ENCODE results near the gene XRCC5. TPM values are rescaled to one million over a fixed set of nuclear protein-coding genes. Genes with fewer than 3 reads are reported as not detected.

XRCC5 gene
- total and polyA plus RNA-seq, 7 experiments from 2014 or later, result 168 to 347 (median 231) TPM

GRCh38 chr2:216114714-216115531, 5.8 kb downstream of the XRCC5 start:
- POLR2A ChIA-PET, result interaction anchor here (1.1 to 8.9 kb wide), 3 partner anchors 26 to 57 kb away, joined by 4 to 166 read pairs (median 4); partner anchors contain the start of genes PECR and TMEM169
- Mint-ChIP-seq H3K4me3 (peak overlapping the region; percentile 88 to 99 (median 94)), H3K27me3 (peaks cover 0 to 2% (median 0%) of the 10 kb centered on the region in 5 donors), H3K36me3 (peaks cover 14 to 69% (median 52%) of the 10 kb centered on the region in 5 donors), H3K4me1 (peaks cover 51 to 100% (median 96%) of the 10 kb centered on the region in 7 donors), H3K27ac (peak overlapping the region; percentile 89 to 99 (median 97)), H3K9me3 (peaks cover 0 to 5% (median 0%) of the 10 kb centered on the region in 11 donors)
- DNase-seq, result peak; percentile 91 to 98 (median 96)
- ATAC-seq, result peak; percentile 94
- intact Hi-C loops (cut with micrococcal nuclease), result loop anchor here (1.0 to 5.0 kb wide), 7 partner anchors 31 to 1306 kb away; partner anchors contain the start of genes SMARCAL1 (in 2 of the 2), ATIC (in 1 of the 2) and BARD1 (in 1 of the 2)
- peak overlapping the region; percentile 65 for H3K4me3 ChIP-seq (ENCODE audit: low read length)
- peak overlapping the region; percentile 77 for H3K27ac ChIP-seq (ENCODE audit: low read depth, low read length)
- no peaks in the 10 kb centered on the region for H3K9me3 ChIP-seq (ENCODE audit: control insufficient read depth in 2 of 3, low read length in 3 of 3)
- CTCF ChIA-PET, result interaction anchor here (0.8 to 1.7 kb wide), 5 partner anchors 22 to 99 kb away, joined by 3 to 6 read pairs (median 4); no protein-coding TSS in a partner anchor
- H3K36me3 ChIP-seq (ENCODE audit: control insufficient read depth in 2 of 3, insufficient read depth in 3 of 3, low read length in 3 of 3), result peaks cover 21 to 71% (median 37%) of the 10 kb centered on the region in 3 experiments
- peaks cover 35 to 58% of the 10 kb centered on the region in 2 donors for H3K4me1 ChIP-seq (ENCODE audit: control insufficient read depth in 2 of 2, insufficient read depth in 2 of 2, low read length in 2 of 2)
- H3K27me3 ChIP-seq (ENCODE audit: control insufficient read depth in 2 of 2, insufficient read depth in 2 of 2, low read length in 2 of 2), result no peaks in the 10 kb centered on the region

- POLR2A ChIA-PET, result no interaction called here
- peaks cover 20 to 55% of the 10 kb centered on the region in 2 donors for H3K4me1 ChIP-seq (ENCODE audit: control insufficient read depth in 2 of 2, insufficient read depth in 2 of 2, low read length in 2 of 2)
Measured at GRCh38 chr2:216116418-216116817, 7.3 kb downstream of the XRCC5 start.

GRCh38 chr2:216117561-216118340, 8.6 kb downstream of the XRCC5 start:
- H3K27me3 Mint-ChIP-seq, result peaks cover 0 to 2% (median 0%) of the 10 kb centered on the region in 5 donors
- H3K4me1 ChIP-seq (ENCODE audit: control insufficient read depth in 2 of 2, insufficient read depth in 2 of 2, low read length in 2 of 2), result peaks cover 18 to 51% of the 10 kb centered on the region in 2 donors
- peaks cover 16 to 67% (median 61%) of the 10 kb centered on the region in 5 donors for H3K36me3 Mint-ChIP-seq
- H3K27ac Mint-ChIP-seq, result peak overlapping the region; percentile 17 to 90 (median 67)
- ChIA-PET POLR2A (interaction anchor here (0.6 to 1.0 kb wide), 2 partner anchors 9 to 14 kb away, joined by 3 to 6 read pairs; partner anchors contain the start of gene XRCC5), CTCF (no interaction called here)
- no peak overlapping the region for H3K4me3 ChIP-seq (ENCODE audit: low read length)
- H3K4me1 Mint-ChIP-seq, result peaks cover 55 to 100% (median 94%) of the 10 kb centered on the region in 7 donors
- peak overlapping the region in 5 of 10 donors; percentile 1 to 99 (median 26) for H3K4me3 Mint-ChIP-seq
- H3K27me3 ChIP-seq (ENCODE audit: control insufficient read depth in 2 of 2, insufficient read depth in 2 of 2, low read length in 2 of 2), result no peaks in the 10 kb centered on the region
- intact Hi-C loops (cut with micrococcal nuclease), result no loop called here
- H3K36me3 ChIP-seq (ENCODE audit: control insufficient read depth in 2 of 3, insufficient read depth in 3 of 3, low read length in 3 of 3), result peaks cover 41 to 71% (median 54%) of the 10 kb centered on the region in 3 experiments
- DNase-seq, result no peak
- peaks cover 0 to 5% (median 0%) of the 10 kb centered on the region in 11 donors for H3K9me3 Mint-ChIP-seq
- no peak for ATAC-seq
- no peaks in the 10 kb centered on the region for H3K9me3 ChIP-seq (ENCODE audit: control insufficient read depth in 2 of 3, low read length in 3 of 3)
- peak overlapping the region; percentile 47 for H3K27ac ChIP-seq (ENCODE audit: low read depth, low read length)

More at GRCh38 chr2:216116418-216116817, 7.3 kb downstream of the XRCC5 start:
- H3K4me1 Mint-ChIP-seq, result peaks cover 57 to 100% (median 95%) of the 10 kb centered on the region in 7 donors
- peak overlapping the region in 8 of 10 donors; percentile 41 to 99 (median 66) for H3K4me3 Mint-ChIP-seq
- H3K27ac ChIP-seq (ENCODE audit: low read depth, low read length), result no peak overlapping the region
- ATAC-seq (no peak), DNase-seq (no peak)
- intact Hi-C loops (cut with micrococcal nuclease), result no loop called here
- CTCF ChIA-PET, result no interaction called here
- H3K27me3 ChIP-seq (ENCODE audit: control insufficient read depth in 2 of 2, insufficient read depth in 2 of 2, low read length in 2 of 2), result no peaks in the 10 kb centered on the region
- peak overlapping the region in 7 of 9 donors; percentile 34 to 89 (median 56) for H3K27ac Mint-ChIP-seq
- H3K4me3 ChIP-seq (ENCODE audit: low read length), result no peak overlapping the region
- H3K27me3 Mint-ChIP-seq, result peaks cover 0 to 2% (median 0%) of the 10 kb centered on the region in 5 donors
- H3K9me3 ChIP-seq (ENCODE audit: control insufficient read depth in 2 of 3, low read length in 3 of 3), result no peaks in the 10 kb centered on the region
- peaks cover 15 to 64% (median 57%) of the 10 kb centered on the region in 5 donors for H3K36me3 Mint-ChIP-seq
- H3K9me3 Mint-ChIP-seq, result peaks cover 0 to 5% (median 0%) of the 10 kb centered on the region in 11 donors
- peaks cover 29 to 71% (median 41%) of the 10 kb centered on the region in 3 experiments for H3K36me3 ChIP-seq (ENCODE audit: control insufficient read depth in 2 of 3, insufficient read depth in 3 of 3, low read length in 3 of 3)

- ATAC-seq, result no peak
- intact Hi-C loops (cut with micrococcal nuclease), result no loop called here
- H3K27ac ChIP-seq (ENCODE audit: low read depth, low read length), result peak overlapping the region; percentile 47
- peaks cover 44 to 71% (median 61%) of the 10 kb centered on the region in 3 experiments for H3K36me3 ChIP-seq (ENCODE audit: control insufficient read depth in 2 of 3, insufficient read depth in 3 of 3, low read length in 3 of 3)
- no peak overlapping the region for H3K4me3 ChIP-seq (ENCODE audit: low read length)
- no peaks in the 10 kb centered on the region for H3K9me3 ChIP-seq (ENCODE audit: control insufficient read depth in 2 of 3, low read length in 3 of 3)
- H3K4me1 Mint-ChIP-seq, result peaks cover 55 to 97% (median 90%) of the 10 kb centered on the region in 7 donors
- H3K36me3 Mint-ChIP-seq, result peaks cover 16 to 65% (median 60%) of the 10 kb centered on the region in 5 donors
- H3K4me3 Mint-ChIP-seq, result peak overlapping the region in 5 of 10 donors; percentile 14 to 99 (median 48)
- no peaks in the 10 kb centered on the region for H3K27me3 ChIP-seq (ENCODE audit: control insufficient read depth in 2 of 2, insufficient read depth in 2 of 2, low read length in 2 of 2)
- DNase-seq, result no peak
- H3K27ac Mint-ChIP-seq, result peak overlapping the region in 7 of 9 donors; percentile 17 to 89 (median 42)
- peaks cover 0 to 2% (median 0%) of the 10 kb centered on the region in 5 donors for H3K27me3 Mint-ChIP-seq
- H3K4me1 ChIP-seq (ENCODE audit: control insufficient read depth in 2 of 2, insufficient read depth in 2 of 2, low read length in 2 of 2), result peaks cover 18 to 51% of the 10 kb centered on the region in 2 donors
- ChIA-PET CTCF (interaction anchor here (0.6 to 1.0 kb wide), 2 partner anchors 81 to 273 kb away, joined by 3 to 5 read pairs; no protein-coding TSS in a partner anchor), POLR2A (interaction anchor here (1.1 kb wide), 1 partner anchor 9 kb away, joined by 3 read pairs; the partner anchor contains the start of gene XRCC5)
- peaks cover 0 to 5% (median 0%) of the 10 kb centered on the region in 11 donors for H3K9me3 Mint-ChIP-seq
Measured at GRCh38 chr2:216118474-216118873, 9.3 kb downstream of the XRCC5 start.

- H3K27ac ChIP-seq (ENCODE audit: low read depth, low read length), result peak overlapping the region; percentile 47
- peaks cover 15 to 63% (median 58%) of the 10 kb centered on the region in 5 donors for H3K36me3 Mint-ChIP-seq
- peaks cover 16 to 46% of the 10 kb centered on the region in 2 donors for H3K4me1 ChIP-seq (ENCODE audit: control insufficient read depth in 2 of 2, insufficient read depth in 2 of 2, low read length in 2 of 2)
- H3K9me3 Mint-ChIP-seq, result peaks cover 0 to 5% (median 0%) of the 10 kb centered on the region in 11 donors
- peak overlapping the region in 8 of 9 donors; percentile 70 to 90 (median 86) for H3K27ac Mint-ChIP-seq
- CTCF ChIA-PET, result interaction anchor here (0.6 to 1.5 kb wide), 3 partner anchors 9 to 272 kb away, joined by 3 to 5 read pairs (median 5); no protein-coding TSS in a partner anchor
- peak overlapping the region in 8 of 10 donors; percentile 11 to 99 (median 42) for H3K4me3 Mint-ChIP-seq
- peaks cover 40 to 70% (median 57%) of the 10 kb centered on the region in 3 experiments for H3K36me3 ChIP-seq (ENCODE audit: control insufficient read depth in 2 of 3, insufficient read depth in 3 of 3, low read length in 3 of 3)
- no peaks in the 10 kb centered on the region for H3K9me3 ChIP-seq (ENCODE audit: control insufficient read depth in 2 of 3, low read length in 3 of 3)
- H3K27me3 ChIP-seq (ENCODE audit: control insufficient read depth in 2 of 2, insufficient read depth in 2 of 2, low read length in 2 of 2), result no peaks in the 10 kb centered on the region
- POLR2A ChIA-PET, result interaction anchor here (1.1 to 1.5 kb wide), 3 partner anchors 10 to 12 kb away, joined by 3 to 5 read pairs (median 5); partner anchors contain the start of gene XRCC5
- intact Hi-C loops (cut with micrococcal nuclease), result loop anchor here in 1 of 2 donors (1.0 kb wide), 1 partner anchor 8 kb away; no protein-coding TSS in a partner anchor
- DNase-seq, result no peak
- H3K27me3 Mint-ChIP-seq, result peaks cover 0 to 2% (median 0%) of the 10 kb centered on the region in 5 donors
- no peak for ATAC-seq
- no peak overlapping the region for H3K4me3 ChIP-seq (ENCODE audit: low read length)
- H3K4me1 Mint-ChIP-seq, result peaks cover 50 to 94% (median 88%) of the 10 kb centered on the region in 7 donors
Measured at GRCh38 chr2:216119146-216119545, 10.0 kb downstream of the XRCC5 start.
